ENCODE data around the gene ASCC2.

DNA sequence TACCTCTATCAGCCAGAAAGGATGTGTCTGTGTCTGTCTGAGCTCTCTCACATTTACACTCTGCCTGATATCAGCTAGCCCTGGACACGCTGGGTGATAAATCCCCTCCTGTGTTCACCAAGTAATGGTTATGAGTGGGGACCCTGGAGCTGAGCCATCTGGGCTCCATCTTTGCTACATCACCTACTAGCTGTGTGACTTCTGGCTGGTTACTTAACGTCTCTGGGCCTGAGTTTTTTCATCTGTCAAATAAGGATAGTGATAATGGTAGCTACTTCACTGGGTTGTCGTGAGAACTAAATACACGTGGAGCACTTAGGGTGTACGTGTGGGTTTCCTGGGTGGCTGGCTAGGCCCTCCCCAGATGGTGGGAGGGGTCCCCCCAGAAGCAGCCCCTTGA, 48.0 kb downstream of the ASCC2 start:
- no peak for TF ChIP-seq POLR2A (IDR thresholded peaks at IDR 0.05; ENCODE audit: low read depth)
- TF ChIP-seq, protein P1, sequence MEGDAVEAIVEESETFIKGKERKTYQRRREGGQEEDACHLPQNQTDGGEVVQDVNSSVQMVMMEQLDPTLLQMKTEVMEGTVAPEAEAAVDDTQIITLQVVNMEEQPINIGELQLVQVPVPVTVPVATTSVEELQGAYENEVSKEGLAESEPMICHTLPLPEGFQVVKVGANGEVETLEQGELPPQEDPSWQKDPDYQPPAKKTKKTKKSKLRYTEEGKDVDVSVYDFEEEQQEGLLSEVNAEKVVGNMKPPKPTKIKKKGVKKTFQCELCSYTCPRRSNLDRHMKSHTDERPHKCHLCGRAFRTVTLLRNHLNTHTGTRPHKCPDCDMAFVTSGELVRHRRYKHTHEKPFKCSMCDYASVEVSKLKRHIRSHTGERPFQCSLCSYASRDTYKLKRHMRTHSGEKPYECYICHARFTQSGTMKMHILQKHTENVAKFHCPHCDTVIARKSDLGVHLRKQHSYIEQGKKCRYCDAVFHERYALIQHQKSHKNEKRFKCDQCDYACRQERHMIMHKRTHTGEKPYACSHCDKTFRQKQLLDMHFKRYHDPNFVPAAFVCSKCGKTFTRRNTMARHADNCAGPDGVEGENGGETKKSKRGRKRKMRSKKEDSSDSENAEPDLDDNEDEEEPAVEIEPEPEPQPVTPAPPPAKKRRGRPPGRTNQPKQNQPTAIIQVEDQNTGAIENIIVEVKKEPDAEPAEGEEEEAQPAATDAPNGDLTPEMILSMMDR (IDR thresholded peaks at IDR 0.05): no peak
- TF ChIP-seq POLR2AphosphoS5 (IDR thresholded peaks at IDR 0.05): no peak

All from esophagus muscularis mucosa (tissue), 3 donors.